Activated B cell treated with CpG ODN at 0.5 μM for 24 hours (primary cell): ENCODE results near the gene ASMTL. TPM values are rescaled to one million over a fixed set of nuclear protein-coding genes. Genes with fewer than 3 reads are reported as not detected.

ENCODE experiments used
- ATAC-seq: fragments of 200-7000 bp; cut with Tn5 transposase; one replicate; pipeline ENCODE4 v1.10.0; 2021; ENCODE audit warnings: low read depth, mild to moderate bottlenecking, moderate library complexity
- CTCF ChIA-PET: fragments of 350-600 bp; sonication (Branson Sonifier 250); formaldehyde crosslinking; loops from one replicate; lab custom pipeline; 2021; ENCODE audit warnings: antibody characterized with exemption; lab: Charles Lee
- POLR2A ChIA-PET: fragments of 350-600 bp; sonication (Branson Sonifier 250); formaldehyde crosslinking; loops from one replicate; lab custom pipeline; 2021; ENCODE audit warnings: antibody characterized with exemption; lab: Charles Lee
- DNase-seq: peaks from one replicate; pipeline ENCODE4 v3.0.0; 2022
- H3K27ac Mint-ChIP-seq: one replicate; pipeline ENCODE4 v1.8.0; 2020; ENCODE audit warnings: mixed read lengths
- H3K27me3 Mint-ChIP-seq: one replicate; pipeline ENCODE4 v1.8.0; 2021; ENCODE audit warnings: mixed read lengths
- H3K36me3 Mint-ChIP-seq: one replicate; pipeline ENCODE4 v1.8.0; 2021; ENCODE audit warnings: low read depth, mixed read lengths
- H3K4me1 Mint-ChIP-seq: one replicate; pipeline ENCODE4 v1.8.0; 2021; ENCODE audit warnings: mixed read lengths
- H3K4me3 Mint-ChIP-seq: one replicate; pipeline ENCODE4 v1.8.0; 2020; ENCODE audit warnings: mild to moderate bottlenecking, mixed read lengths
- H3K9me3 Mint-ChIP-seq: one replicate; pipeline ENCODE4 v1.8.0; 2020; ENCODE audit warnings: mixed read lengths
- CTCF ChIP-seq: fragments of 200-600 bp; IDR thresholded peaks from one replicate; pipeline ENCODE4 v1.8.0; 2022; ENCODE audit warnings: antibody characterized with exemption, mild to moderate bottlenecking
- intact Hi-C: fragments of 100-400 bp; cut with micrococcal nuclease; formaldehyde crosslinking; loops from one replicate; pipeline ENCODE4 v1.15.1; 2024
- total RNA-seq: library from RNA; stranded (reverse); gene quantifications from 2 replicates; pipeline ENCODE4 v1.2.3, GENCODE V29; 2022

Gene ASMTL
- total RNA-seq, 1 donor from 2014 or later: 52.1 TPM

- Mint-ChIP-seq H3K36me3 (peaks cover 67% of the 10 kb centered on the region), H3K9me3 (peaks cover 6% of the 10 kb centered on the region), H3K27me3 (no peaks in the 10 kb centered on the region), H3K27ac (no peak overlapping the region), H3K4me1 (no peaks in the 10 kb centered on the region), H3K4me3 (no peak overlapping the region)
- ATAC-seq (no peak), DNase-seq (no peak)
- POLR2A ChIA-PET: no interaction called here
- TF ChIP-seq CTCF: no peak
- intact Hi-C loops: no loop called here
- CTCF ChIA-PET: no interaction called here
Measured at GRCh38 chrX:1424147-1424851, 28.4 kb downstream of the ASMTL start.

- Mint-ChIP-seq H3K36me3 (peaks cover 66% of the 10 kb centered on the region), H3K4me1 (no peaks in the 10 kb centered on the region), H3K4me3 (no peak overlapping the region), H3K27ac (no peak overlapping the region), H3K9me3 (peaks cover 6% of the 10 kb centered on the region), H3K27me3 (no peaks in the 10 kb centered on the region)
- ChIA-PET CTCF (no interaction called here), POLR2A (no interaction called here)
- no peak for ATAC-seq
- intact Hi-C loops: no loop called here
- no peak for TF ChIP-seq CTCF
- DNase-seq: no peak
Measured at GRCh38 chrX:1423215-1423614, 29.5 kb downstream of the ASMTL start.

- Mint-ChIP-seq H3K36me3 (peaks cover 62% of the 10 kb centered on the region), H3K9me3 (peaks cover 6% of the 10 kb centered on the region), H3K4me1 (no peaks in the 10 kb centered on the region), H3K27me3 (no peaks in the 10 kb centered on the region), H3K4me3 (no peak overlapping the region), H3K27ac (no peak overlapping the region)
- CTCF ChIA-PET: no interaction called here
- DNase-seq (no peak), ATAC-seq (no peak)
- no peak for TF ChIP-seq CTCF
- POLR2A ChIA-PET: no interaction called here
- intact Hi-C loops: no loop called here
Measured at GRCh38 chrX:1422135-1422465, 30.6 kb downstream of the ASMTL start.

- Mint-ChIP-seq H3K4me3 (no peak overlapping the region), H3K36me3 (peaks cover 57% of the 10 kb centered on the region), H3K9me3 (peaks cover 6% of the 10 kb centered on the region), H3K4me1 (no peaks in the 10 kb centered on the region), H3K27ac (no peak overlapping the region), H3K27me3 (no peaks in the 10 kb centered on the region)
- ChIA-PET CTCF (no interaction called here), POLR2A (no interaction called here)
- no peak for DNase-seq
- ATAC-seq: no peak
- no peak for TF ChIP-seq CTCF
- intact Hi-C loops: no loop called here
Measured at GRCh38 chrX:1421433-1422134, 31.1 kb downstream of the ASMTL start.

GRCh38 chrX:1420371-1420770, 32.3 kb downstream of the ASMTL start:
- DNase-seq (no peak), ATAC-seq (no peak)
- H3K4me1 Mint-ChIP-seq: no peaks in the 10 kb centered on the region
- H3K9me3 Mint-ChIP-seq: peaks cover 6% of the 10 kb centered on the region
- H3K27me3 Mint-ChIP-seq: no peaks in the 10 kb centered on the region
- peaks cover 48% of the 10 kb centered on the region for H3K36me3 Mint-ChIP-seq
- H3K27ac Mint-ChIP-seq: no peak overlapping the region
- ChIA-PET CTCF (no interaction called here), POLR2A (no interaction called here)
- intact Hi-C loops: no loop called here
- no peak overlapping the region for H3K4me3 Mint-ChIP-seq
- TF ChIP-seq CTCF: no peak
